ENCODE measurements around the gene HECA. TPM values are rescaled to one million over a fixed set of nuclear protein-coding genes. Genes with fewer than 3 reads are reported as not detected.

Gene HECA
- total and polyA plus RNA-seq, 7 experiments from 2014 or later, result 5.5 to 145 (median 91.3) TPM

Other genes starting within 250 kb of the HECA start
- gene REPS1, start 146.8 kb upstream of the HECA start, total RNA-seq, result 10 to 100 TPM; 55.9 to 74.6 (median 69.7) TPM
- 10 to 100 TPM; 24.7 to 48.2 TPM for gene REPS1, start 146.8 kb upstream of the HECA start, polyA plus RNA-seq
- 100 to 1,000 TPM in 3 of 5 experiments, 10 to 100 TPM in 2; 39.5 to 137 (median 107) TPM for gene ABRACL, start 106.3 kb upstream of the HECA start, total RNA-seq
- gene ABRACL, start 106.3 kb upstream of the HECA start, polyA plus RNA-seq, result 100 to 1,000 TPM; 183 to 216 TPM
- 1 to 10 TPM in 1 of 5 experiments, under 1 TPM in 4; 0.29 to 1.1 (median 0.66) TPM for gene TXLNB, start 156.9 kb downstream of the HECA start, total RNA-seq
- under 1 TPM; 0.12 to 0.44 TPM for gene TXLNB, start 156.9 kb downstream of the HECA start, polyA plus RNA-seq
- gene CITED2, start 239.6 kb downstream of the HECA start, total RNA-seq, result 100 to 1,000 TPM in 4 of 5 experiments, 10 to 100 TPM in 1; 58.8 to 152 (median 118) TPM
- gene CITED2, start 239.6 kb downstream of the HECA start, polyA plus RNA-seq, result 10 to 100 TPM; 30.6 to 35.9 TPM

Data from naive thymus-derived CD4-positive, alpha-beta T cell (primary cell).